ENCODE measurements around the gene EFCC1. TPM values are rescaled to one million over a fixed set of nuclear protein-coding genes. Genes with fewer than 3 reads are reported as not detected.
A peak's percentile ranks its signal among the peaks of the same experiment; 100 is the strongest.

The EFCC1 gene
- total and polyA plus RNA-seq, 2 donors = 4.3 to 5.7 TPM

GRCh38 chr3:129023909-129024308 lies 22.8 kb downstream of the EFCC1 start:
- 75% methylated on average over 2 of the region's 2 CpGs for WGBS
- no peaks in the 10 kb centered on the region for H3K4me1 ChIP-seq (ENCODE audit: insufficient read depth)
- H3K36me3 ChIP-seq (ENCODE audit: insufficient read depth) = no peaks in the 10 kb centered on the region
- no peak for DNase-seq (ENCODE audit: extremely low spot score)
- no peak overlapping the region for H3K27ac ChIP-seq (ENCODE audit: low read depth)
- H3K4me3 ChIP-seq (ENCODE audit: low read depth, low read length) = no peak overlapping the region

GRCh38 chr3:129025108-129025507 lies 24.0 kb downstream of the EFCC1 start:
- no peaks in the 10 kb centered on the region for H3K36me3 ChIP-seq (ENCODE audit: insufficient read depth)
- no peak for DNase-seq (ENCODE audit: extremely low spot score)
- no peaks in the 10 kb centered on the region for H3K4me1 ChIP-seq (ENCODE audit: insufficient read depth)
- WGBS = 83% methylated on average over 15 of the region's 15 CpGs
- no peak overlapping the region for H3K4me3 ChIP-seq (ENCODE audit: low read depth, low read length)
- no peak overlapping the region for H3K27ac ChIP-seq (ENCODE audit: low read depth)

- WGBS = 44% methylated on average over 8 of the region's 8 CpGs
- H3K27ac ChIP-seq (ENCODE audit: low read depth) = no peak overlapping the region
- DNase-seq (ENCODE audit: extremely low spot score) = no peak
- no peaks in the 10 kb centered on the region for H3K4me1 ChIP-seq (ENCODE audit: insufficient read depth)
- H3K4me3 ChIP-seq (ENCODE audit: low read depth, low read length) = no peak overlapping the region
- no peaks in the 10 kb centered on the region for H3K36me3 ChIP-seq (ENCODE audit: insufficient read depth)
Measured at GRCh38 chr3:129025691-129026435, 24.8 kb downstream of the EFCC1 start.

- WGBS = 11% methylated on average over 54 of the region's 54 CpGs
- Histone ChIP-seq H3K36me3 (ENCODE audit: insufficient read depth) (no peaks in the 10 kb centered on the region), H3K4me3 (ENCODE audit: low read depth, low read length) (peak overlapping the region; percentile 14), H3K4me1 (ENCODE audit: insufficient read depth) (no peaks in the 10 kb centered on the region), H3K27ac (ENCODE audit: low read depth) (peak overlapping the region; percentile 41)
- DNase-seq (ENCODE audit: extremely low spot score) = peak; percentile 69
Measured at GRCh38 chr3:129026728-129027543, 25.8 kb downstream of the EFCC1 start.

GRCh38 chr3:129027544-129027880 lies 26.4 kb downstream of the EFCC1 start:
- Histone ChIP-seq H3K4me3 (ENCODE audit: low read depth, low read length) (peak overlapping the region; percentile 14), H3K27ac (ENCODE audit: low read depth) (no peak overlapping the region), H3K36me3 (ENCODE audit: insufficient read depth) (no peaks in the 10 kb centered on the region), H3K4me1 (ENCODE audit: insufficient read depth) (no peaks in the 10 kb centered on the region)
- DNase-seq (ENCODE audit: extremely low spot score) = no peak
- 86% methylated on average over 15 of the region's 15 CpGs for WGBS

GRCh38 chr3:129028866-129029265 lies 27.8 kb downstream of the EFCC1 start:
- DNase-seq (ENCODE audit: extremely low spot score) = no peak
- Histone ChIP-seq H3K27ac (ENCODE audit: low read depth) (no peak overlapping the region), H3K36me3 (ENCODE audit: insufficient read depth) (no peaks in the 10 kb centered on the region), H3K4me1 (ENCODE audit: insufficient read depth) (no peaks in the 10 kb centered on the region), H3K4me3 (ENCODE audit: low read depth, low read length) (no peak overlapping the region)
- WGBS = 91% methylated on average over 13 of the region's 13 CpGs

GRCh38 chr3:129030611-129031010 lies 29.5 kb downstream of the EFCC1 start:
- WGBS = 98% methylated on average over 4 of the region's 4 CpGs
- no peak for DNase-seq (ENCODE audit: extremely low spot score)
- no peak overlapping the region for H3K27ac ChIP-seq (ENCODE audit: low read depth)
- H3K36me3 ChIP-seq (ENCODE audit: insufficient read depth) = no peaks in the 10 kb centered on the region
- no peak overlapping the region for H3K4me3 ChIP-seq (ENCODE audit: low read depth, low read length)
- no peaks in the 10 kb centered on the region for H3K4me1 ChIP-seq (ENCODE audit: insufficient read depth)

- DNase-seq (ENCODE audit: extremely low spot score) = no peak
- Histone ChIP-seq H3K27ac (ENCODE audit: low read depth) (no peak overlapping the region), H3K4me1 (ENCODE audit: insufficient read depth) (no peaks in the 10 kb centered on the region), H3K4me3 (ENCODE audit: low read depth, low read length) (no peak overlapping the region), H3K36me3 (ENCODE audit: insufficient read depth) (no peaks in the 10 kb centered on the region)
- WGBS = 83% methylated on average over 10 of the region's 10 CpGs
Measured at GRCh38 chr3:129031476-129032215, 30.5 kb downstream of the EFCC1 start.

GRCh38 chr3:129032716-129033115 lies 31.6 kb downstream of the EFCC1 start:
- DNase-seq (ENCODE audit: extremely low spot score) = no peak
- H3K27ac ChIP-seq (ENCODE audit: low read depth) = no peak overlapping the region
- no peaks in the 10 kb centered on the region for H3K4me1 ChIP-seq (ENCODE audit: insufficient read depth)
- H3K36me3 ChIP-seq (ENCODE audit: insufficient read depth) = no peaks in the 10 kb centered on the region
- 86% methylated on average over 14 of the region's 14 CpGs for WGBS
- H3K4me3 ChIP-seq (ENCODE audit: low read depth, low read length) = no peak overlapping the region

- no peak overlapping the region for H3K27ac ChIP-seq (ENCODE audit: low read depth)
- 91% methylated on average over 7 of the region's 7 CpGs for WGBS
Measured at GRCh38 chr3:129033151-129033550, 32.0 kb downstream of the EFCC1 start.

GRCh38 chr3:129033633-129034321 lies 32.7 kb downstream of the EFCC1 start:
- WGBS = 93% methylated on average over 12 of the region's 12 CpGs
- Histone ChIP-seq H3K36me3 (ENCODE audit: insufficient read depth) (no peaks in the 10 kb centered on the region), H3K27ac (ENCODE audit: low read depth) (no peak overlapping the region), H3K4me3 (ENCODE audit: low read depth, low read length) (no peak overlapping the region), H3K4me1 (ENCODE audit: insufficient read depth) (no peaks in the 10 kb centered on the region)
- DNase-seq (ENCODE audit: extremely low spot score) = no peak

More at GRCh38 chr3:129033151-129033550, 32.0 kb downstream of the EFCC1 start:
- Histone ChIP-seq H3K4me1 (ENCODE audit: insufficient read depth) (no peaks in the 10 kb centered on the region), H3K36me3 (ENCODE audit: insufficient read depth) (no peaks in the 10 kb centered on the region), H3K4me3 (ENCODE audit: low read depth, low read length) (no peak overlapping the region)
- no peak for DNase-seq (ENCODE audit: extremely low spot score)

- WGBS = 90% methylated on average over 6 of the region's 6 CpGs
- no peak for DNase-seq (ENCODE audit: extremely low spot score)
- Histone ChIP-seq H3K4me3 (ENCODE audit: low read depth, low read length) (no peak overlapping the region), H3K27ac (ENCODE audit: low read depth) (no peak overlapping the region), H3K4me1 (ENCODE audit: insufficient read depth) (no peaks in the 10 kb centered on the region), H3K36me3 (ENCODE audit: insufficient read depth) (no peaks in the 10 kb centered on the region)
Measured at GRCh38 chr3:129034642-129035041, 33.5 kb downstream of the EFCC1 start.
